ENCODE measurements around the gene TMEM165.

TMEM165 gene

GRCh38 chr4:55407119-55407518, 11.4 kb downstream of the TMEM165 start:
- no peak for DNase-seq

- no peak for DNase-seq
These were observed 12.0 kb downstream of the TMEM165 start for GRCh38 chr4:55407764-55408163.

- no peak for DNase-seq
These were observed 13.9 kb downstream of the TMEM165 start for GRCh38 chr4:55409468-55410171.

GRCh38 chr4:55410431-55410830, 14.7 kb downstream of the TMEM165 start:
- no peak for DNase-seq

- no peak for DNase-seq
These were observed 15.9 kb downstream of the TMEM165 start for GRCh38 chr4:55411621-55412020.

- DNase-seq, result no peak
These were observed 20.4 kb downstream of the TMEM165 start for GRCh38 chr4:55416176-55416575.

GRCh38 chr4:55424791-55425190, 29.0 kb downstream of the TMEM165 start:
- DNase-seq, result no peak

GRCh38 chr4:55431710-55432336, 36.1 kb downstream of the TMEM165 start:
- no peak for DNase-seq

- DNase-seq, result peak; percentile 68
These were observed 39.5 kb downstream of the TMEM165 start for GRCh38 chr4:55435141-55435841.

- no peak for DNase-seq
These were observed 41.6 kb downstream of the TMEM165 start for GRCh38 chr4:55437356-55437796.

GRCh38 chr4:55437823-55438222, 42.1 kb downstream of the TMEM165 start:
- no peak for DNase-seq

GRCh38 chr4:55438314-55438713, 42.6 kb downstream of the TMEM165 start:
- no peak for DNase-seq

- no peak for DNase-seq
These were observed 43.3 kb downstream of the TMEM165 start for GRCh38 chr4:55439023-55439422.

- no peak for DNase-seq
These were observed 45.0 kb downstream of the TMEM165 start for GRCh38 chr4:55440786-55441185.

GRCh38 chr4:55442541-55442940, 46.8 kb downstream of the TMEM165 start:
- DNase-seq, result no peak

GRCh38 chr4:55444827-55445226, 49.1 kb downstream of the TMEM165 start:
- no peak for DNase-seq

GRCh38 chr4:55445921-55446577, 50.3 kb downstream of the TMEM165 start:
- no peak for DNase-seq

GRCh38 chr4:55446578-55446922, 50.8 kb downstream of the TMEM165 start:
- no peak for DNase-seq

GRCh38 chr4:55447108-55447708, 51.5 kb downstream of the TMEM165 start:
- DNase-seq, result no peak

GRCh38 chr4:55447831-55448230, 52.1 kb downstream of the TMEM165 start:
- DNase-seq, result no peak

GRCh38 chr4:55450566-55450965, 54.8 kb downstream of the TMEM165 start:
- no peak for DNase-seq

- no peak for DNase-seq
These were observed 62.4 kb downstream of the TMEM165 start for GRCh38 chr4:55458164-55458563.

- DNase-seq, result no peak
These were observed 62.9 kb downstream of the TMEM165 start for GRCh38 chr4:55458611-55459010.
